ENCODE measurements around the gene CYP1A2. TPM values are rescaled to one million over a fixed set of nuclear protein-coding genes. Genes with fewer than 3 reads are reported as not detected.
"Not testable (repeated sequence)": the region's sequence is repeated elsewhere in the genome, so short reads cannot be mapped to it uniquely, and the experiment has no call there.

Gene CYP1A2
- total RNA-seq, 2 donors from 2014 or later = not detected

GRCh38 chr15:74726774-74727164 is 21.9 kb upstream of the CYP1A2 start:
- Mint-ChIP-seq H3K4me1 (peaks cover under 1% of the 10 kb centered on the region), H3K27me3 (ENCODE audit: insufficient read depth) (peaks cover 80% of the 10 kb centered on the region), H3K9me3 (peaks cover 16% of the 10 kb centered on the region), H3K27ac (no peak overlapping the region), H3K4me3 (peak overlapping the region; percentile 47), H3K36me3 (ENCODE audit: low read depth) (no peaks in the 10 kb centered on the region)
- H3K36me3 ChIP-seq (ENCODE audit: control insufficient read depth, insufficient read depth, low read length) = no peaks in the 10 kb centered on the region
- H3K27ac ChIP-seq (ENCODE audit: low read depth, low read length) = no peak overlapping the region
- 77 to 88% methylated on average over 20 to 24 of the region's 24 CpGs for WGBS, 2 experiments (ENCODE audit: insufficient coverage in 1 of 2, insufficient read length in 1 of 2)
- TF ChIP-seq, protein P1, sequence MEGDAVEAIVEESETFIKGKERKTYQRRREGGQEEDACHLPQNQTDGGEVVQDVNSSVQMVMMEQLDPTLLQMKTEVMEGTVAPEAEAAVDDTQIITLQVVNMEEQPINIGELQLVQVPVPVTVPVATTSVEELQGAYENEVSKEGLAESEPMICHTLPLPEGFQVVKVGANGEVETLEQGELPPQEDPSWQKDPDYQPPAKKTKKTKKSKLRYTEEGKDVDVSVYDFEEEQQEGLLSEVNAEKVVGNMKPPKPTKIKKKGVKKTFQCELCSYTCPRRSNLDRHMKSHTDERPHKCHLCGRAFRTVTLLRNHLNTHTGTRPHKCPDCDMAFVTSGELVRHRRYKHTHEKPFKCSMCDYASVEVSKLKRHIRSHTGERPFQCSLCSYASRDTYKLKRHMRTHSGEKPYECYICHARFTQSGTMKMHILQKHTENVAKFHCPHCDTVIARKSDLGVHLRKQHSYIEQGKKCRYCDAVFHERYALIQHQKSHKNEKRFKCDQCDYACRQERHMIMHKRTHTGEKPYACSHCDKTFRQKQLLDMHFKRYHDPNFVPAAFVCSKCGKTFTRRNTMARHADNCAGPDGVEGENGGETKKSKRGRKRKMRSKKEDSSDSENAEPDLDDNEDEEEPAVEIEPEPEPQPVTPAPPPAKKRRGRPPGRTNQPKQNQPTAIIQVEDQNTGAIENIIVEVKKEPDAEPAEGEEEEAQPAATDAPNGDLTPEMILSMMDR (conservative IDR thresholded peaks at IDR 0.05) = no peak
- H3K9me3 ChIP-seq (ENCODE audit: control insufficient read depth, low read length) = no peaks in the 10 kb centered on the region
- peak overlapping the region; percentile 75 for H3K4me3 ChIP-seq (ENCODE audit: low read length)
- no peaks in the 10 kb centered on the region for H3K4me1 ChIP-seq (ENCODE audit: control insufficient read depth, insufficient read depth, low read length)
- no peak overlapping the region for H3K9ac ChIP-seq (ENCODE audit: extremely low read depth, low read length, poor library complexity, severe bottlenecking)
- peaks cover 42% of the 10 kb centered on the region for H3K27me3 ChIP-seq (ENCODE audit: control insufficient read depth, insufficient read depth, low read length, poor library complexity, severe bottlenecking)
- no peak for DNase-seq

DNA sequence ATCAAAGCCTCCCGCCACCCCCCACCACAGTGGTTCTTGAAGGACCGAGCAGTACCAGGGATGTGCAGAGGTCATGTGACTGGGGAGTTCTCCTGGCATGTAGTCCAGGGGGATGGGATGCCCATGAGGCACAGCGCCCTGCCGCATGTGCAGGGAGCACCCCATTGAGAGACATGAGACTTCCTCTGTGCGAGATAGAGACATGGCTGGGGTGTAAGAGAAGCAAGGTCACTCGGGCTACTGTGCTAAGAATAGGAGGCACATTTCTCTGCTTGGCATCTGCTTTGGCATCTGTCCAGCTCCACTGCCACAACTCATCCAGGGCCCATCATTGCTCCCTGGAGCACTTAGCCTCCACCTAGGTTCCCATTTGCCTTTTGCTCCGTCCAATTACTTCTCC is 20.9 kb upstream of the CYP1A2 start:
- TF ChIP-seq, protein P1 (conservative IDR thresholded peaks at IDR 0.05) = no peak
- Mint-ChIP-seq H3K9me3 (peaks cover 16% of the 10 kb centered on the region), H3K4me1 (no peaks in the 10 kb centered on the region), H3K27ac (no peak overlapping the region), H3K4me3 (no peak overlapping the region), H3K27me3 (ENCODE audit: insufficient read depth) (peaks cover 76% of the 10 kb centered on the region), H3K36me3 (ENCODE audit: low read depth) (no peaks in the 10 kb centered on the region)
- Histone ChIP-seq H3K27ac (ENCODE audit: low read depth, low read length) (no peak overlapping the region), H3K27me3 (ENCODE audit: control insufficient read depth, insufficient read depth, low read length, poor library complexity, severe bottlenecking) (peaks cover 43% of the 10 kb centered on the region), H3K36me3 (ENCODE audit: control insufficient read depth, insufficient read depth, low read length) (no peaks in the 10 kb centered on the region), H3K4me1 (ENCODE audit: control insufficient read depth, insufficient read depth, low read length) (no peaks in the 10 kb centered on the region), H3K9me3 (ENCODE audit: control insufficient read depth, low read length) (no peaks in the 10 kb centered on the region), H3K9ac (ENCODE audit: extremely low read depth, low read length, poor library complexity, severe bottlenecking) (no peak overlapping the region), H3K4me3 (ENCODE audit: low read length) (no peak overlapping the region)
- DNase-seq = no peak
- 90 to 94% methylated on average over 6 to 7 of the region's 7 CpGs for WGBS, 2 experiments (ENCODE audit: insufficient coverage in 1 of 2, insufficient read length in 1 of 2)

DNA sequence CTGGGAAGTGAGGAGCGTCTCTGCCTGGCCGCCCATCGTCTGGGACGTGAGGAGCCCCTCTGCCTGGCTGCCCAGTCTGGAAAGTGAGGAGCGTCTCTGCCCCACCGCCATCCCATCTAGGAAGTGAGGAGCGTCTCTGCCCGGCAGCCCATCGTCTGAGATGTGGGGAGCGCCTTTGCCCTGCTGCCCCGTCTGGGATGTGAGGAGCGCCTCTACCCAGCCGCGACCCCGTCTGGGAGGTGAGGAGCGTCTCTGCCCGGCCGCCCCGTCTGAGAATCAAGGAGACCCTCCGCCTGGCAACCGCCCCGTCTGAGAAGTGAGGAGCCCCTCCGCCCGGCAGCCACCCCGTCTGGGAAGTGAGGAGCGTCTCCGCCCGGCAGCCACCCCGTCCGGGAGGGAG is 19.9 kb upstream of the CYP1A2 start:
- peaks cover 16% of the 10 kb centered on the region for H3K9me3 Mint-ChIP-seq
- H3K36me3 Mint-ChIP-seq (ENCODE audit: low read depth); H3K36me3 ChIP-seq (ENCODE audit: control insufficient read depth, insufficient read depth, low read length); H3K27ac Mint-ChIP-seq; H3K4me1 Mint-ChIP-seq; H3K27ac ChIP-seq (ENCODE audit: low read depth, low read length); H3K9me3 ChIP-seq (ENCODE audit: control insufficient read depth, low read length); DNase-seq; H3K4me3 Mint-ChIP-seq; H3K9ac ChIP-seq (ENCODE audit: extremely low read depth, low read length, poor library complexity, severe bottlenecking); H3K4me3 ChIP-seq (ENCODE audit: low read length); H3K4me1 ChIP-seq (ENCODE audit: control insufficient read depth, insufficient read depth, low read length): not testable (repeated sequence)
- WGBS, 2 experiments (ENCODE audit: insufficient coverage in 1 of 2, insufficient read length in 1 of 2) = 93% methylated on average over 20 of the region's 30 CpGs; no CpG with 5 or more reads in 1 of the 2 experiments
- peaks cover 72% of the 10 kb centered on the region for H3K27me3 Mint-ChIP-seq (ENCODE audit: insufficient read depth)
- H3K27me3 ChIP-seq (ENCODE audit: control insufficient read depth, insufficient read depth, low read length, poor library complexity, severe bottlenecking) = peaks cover 50% of the 10 kb centered on the region

DNA sequence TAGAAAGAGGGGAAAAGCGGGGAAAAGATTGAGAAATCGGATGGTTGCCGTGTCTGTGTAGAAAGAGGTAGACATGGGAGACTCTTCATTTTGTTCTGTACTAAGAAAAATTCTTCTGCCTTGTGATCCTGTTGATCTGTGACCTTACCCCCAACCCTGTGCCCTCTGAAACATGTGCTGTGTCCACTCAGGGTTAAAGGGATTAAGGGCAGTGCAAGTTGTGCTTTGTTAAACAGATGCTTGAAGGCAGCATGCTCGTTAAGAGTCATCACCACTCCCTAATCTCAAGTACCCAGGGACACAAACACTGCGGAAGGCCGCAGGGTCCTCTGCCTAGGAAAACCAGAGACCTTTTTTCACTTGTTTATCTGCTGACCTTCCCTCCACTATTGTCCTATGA is 19.3 kb upstream of the CYP1A2 start:
- 87% methylated on average over 5 of the region's 6 CpGs; no CpG with 5 or more reads in 1 of the 2 experiments for WGBS, 2 experiments (ENCODE audit: insufficient coverage in 1 of 2, insufficient read length in 1 of 2)
- peaks cover 48% of the 10 kb centered on the region for H3K27me3 ChIP-seq (ENCODE audit: control insufficient read depth, insufficient read depth, low read length, poor library complexity, severe bottlenecking)
- H3K4me1 Mint-ChIP-seq; H3K27ac ChIP-seq (ENCODE audit: low read depth, low read length); H3K4me3 ChIP-seq (ENCODE audit: low read length); H3K27ac Mint-ChIP-seq; DNase-seq; H3K36me3 ChIP-seq (ENCODE audit: control insufficient read depth, insufficient read depth, low read length); H3K4me3 Mint-ChIP-seq; H3K4me1 ChIP-seq (ENCODE audit: control insufficient read depth, insufficient read depth, low read length); H3K36me3 Mint-ChIP-seq (ENCODE audit: low read depth); H3K9me3 ChIP-seq (ENCODE audit: control insufficient read depth, low read length); H3K9ac ChIP-seq (ENCODE audit: extremely low read depth, low read length, poor library complexity, severe bottlenecking): not testable (repeated sequence)
- Mint-ChIP-seq H3K27me3 (ENCODE audit: insufficient read depth) (peaks cover 72% of the 10 kb centered on the region), H3K9me3 (peaks cover 16% of the 10 kb centered on the region)
